Left ventricle myocardium inferior (tissue), 1 donor: Measurements from ENCODE around the gene SAMD4A. TPM values are rescaled to one million over a fixed set of nuclear protein-coding genes. Genes with fewer than 3 reads are reported as not detected.

Experiments used
- DNase-seq: peaks from one replicate; pipeline ENCODE4 v3.0.0-alpha.2; 2020
- H3K27ac ChIP-seq: fragments of 200-600 bp; replicated peaks from 2 replicates; pipeline ENCODE4 v1.8.0; 2021
- H3K27me3 ChIP-seq: fragments of 200-600 bp; 2 replicates; pipeline ENCODE4 v1.8.0; 2021; ENCODE audit warnings: low read depth
- H3K36me3 ChIP-seq: fragments of 200-600 bp; 2 replicates; pipeline ENCODE4 v1.8.0; 2021
- H3K4me1 ChIP-seq: fragments of 200-600 bp; 2 replicates; pipeline ENCODE4 v1.8.0; 2021
- H3K4me3 ChIP-seq: fragments of 200-600 bp; 2 replicates; pipeline ENCODE4 v1.8.0; 2021; ENCODE audit warnings: mild to moderate bottlenecking, moderate library complexity
- H3K9me3 ChIP-seq: fragments of 200-600 bp; replicated peaks from 2 replicates; pipeline ENCODE4 v1.8.0; 2021
- CTCF ChIP-seq: fragments of 200-600 bp; IDR thresholded peaks from 2 replicates; pipeline ENCODE4 v1.8.0; 2021; ENCODE audit warnings: antibody characterized with exemption, mild to moderate bottlenecking, borderline replicate concordance
- intact Hi-C: fragments of 100-400 bp; cut with micrococcal nuclease; formaldehyde crosslinking; loops from one replicate; pipeline ENCODE4 v1.11.0; 2022
- total RNA-seq: library from RNA; stranded (reverse); fragmentation: NEBNext Ultra II Directional; extraction: Animal tissue kit (Norgen Biotek cat#: 25700); gene quantifications from one replicate; pipeline ENCODE4 v1.2.1, GENCODE V29; 2021
- donor health status: DM: no; HTN: yes; CAD: no; lungs with severe emphysema.

The SAMD4A gene
- total RNA-seq, 1 donor from 2014 or later, result 173 TPM

GRCh38 chr14:54599966-54600716, 33.2 kb downstream of the SAMD4A start:
- intact Hi-C loops, result no loop called here
- DNase-seq, result no peak
- H3K4me3 ChIP-seq, result no peak overlapping the region
- H3K27me3 ChIP-seq, result no peaks in the 10 kb centered on the region
- H3K27ac ChIP-seq, result peak overlapping the region; percentile 37
- H3K36me3 ChIP-seq, result peaks cover 4% of the 10 kb centered on the region
- H3K4me1 ChIP-seq, result peaks cover 64% of the 10 kb centered on the region
- no peaks in the 10 kb centered on the region for H3K9me3 ChIP-seq
- TF ChIP-seq CTCF, result no peak

GRCh38 chr14:54600717-54601109, 33.8 kb downstream of the SAMD4A start:
- TF ChIP-seq CTCF, result no peak
- H3K27me3 ChIP-seq, result no peaks in the 10 kb centered on the region
- H3K4me1 ChIP-seq, result peaks cover 66% of the 10 kb centered on the region
- no peak overlapping the region for H3K27ac ChIP-seq
- intact Hi-C loops, result no loop called here
- no peak overlapping the region for H3K4me3 ChIP-seq
- H3K36me3 ChIP-seq, result peaks cover 4% of the 10 kb centered on the region
- no peak for DNase-seq
- no peaks in the 10 kb centered on the region for H3K9me3 ChIP-seq

GRCh38 chr14:54603362-54603761, 36.4 kb downstream of the SAMD4A start:
- Histone ChIP-seq H3K4me1 (peaks cover 79% of the 10 kb centered on the region), H3K9me3 (no peaks in the 10 kb centered on the region), H3K27ac (no peak overlapping the region), H3K36me3 (peaks cover 4% of the 10 kb centered on the region), H3K27me3 (no peaks in the 10 kb centered on the region), H3K4me3 (no peak overlapping the region)
- intact Hi-C loops, result no loop called here
- DNase-seq, result no peak
- TF ChIP-seq CTCF, result no peak

GRCh38 chr14:54606178-54606577, 39.2 kb downstream of the SAMD4A start:
- Histone ChIP-seq H3K36me3 (peaks cover 4% of the 10 kb centered on the region), H3K27me3 (no peaks in the 10 kb centered on the region), H3K9me3 (peaks cover 8% of the 10 kb centered on the region), H3K4me1 (peaks cover 84% of the 10 kb centered on the region), H3K4me3 (no peak overlapping the region), H3K27ac (peak overlapping the region; percentile 88)
- intact Hi-C loops, result no loop called here
- no peak for TF ChIP-seq CTCF
- peak; percentile 79 for DNase-seq

- Histone ChIP-seq H3K9me3 (peaks cover 8% of the 10 kb centered on the region), H3K4me3 (no peak overlapping the region), H3K4me1 (peaks cover 84% of the 10 kb centered on the region), H3K27ac (peak overlapping the region; percentile 88), H3K36me3 (peaks cover 4% of the 10 kb centered on the region), H3K27me3 (no peaks in the 10 kb centered on the region)
- intact Hi-C loops, result no loop called here
- DNase-seq, result no peak
- TF ChIP-seq CTCF, result no peak
Measured at GRCh38 chr14:54606631-54607133, 39.8 kb downstream of the SAMD4A start.
